NK-92 (cell line): ENCODE data around the gene IDE.
"Not testable (repeated sequence)": the region's sequence is repeated elsewhere in the genome, so short reads cannot be mapped to it uniquely, and the experiment has no call there.

Experiments used
- DNase-seq: peaks from one replicate; lab custom pipeline; 2025; ENCODE audit not compliant: unreplicated experiment; lab: John Stamatoyannopoulos, UW

The IDE gene

GRCh38 chr10:92573798-92574547, at the start of gene IDE:
Gene IDE (minus strand): TSS chr10:92574093. CDS start chr10:92574019, 74 bp downstream.
- no peak for DNase-seq

GRCh38 chr10:92619368-92619767, 45.5 kb upstream of the IDE start:
- DNase-seq = no peak

- DNase-seq = no peak
Observed at GRCh38 chr10:92615515-92615914, 41.6 kb upstream of the IDE start.

- DNase-seq = no peak
Observed at GRCh38 chr10:92604841-92605240, 30.9 kb upstream of the IDE start.

DNA sequence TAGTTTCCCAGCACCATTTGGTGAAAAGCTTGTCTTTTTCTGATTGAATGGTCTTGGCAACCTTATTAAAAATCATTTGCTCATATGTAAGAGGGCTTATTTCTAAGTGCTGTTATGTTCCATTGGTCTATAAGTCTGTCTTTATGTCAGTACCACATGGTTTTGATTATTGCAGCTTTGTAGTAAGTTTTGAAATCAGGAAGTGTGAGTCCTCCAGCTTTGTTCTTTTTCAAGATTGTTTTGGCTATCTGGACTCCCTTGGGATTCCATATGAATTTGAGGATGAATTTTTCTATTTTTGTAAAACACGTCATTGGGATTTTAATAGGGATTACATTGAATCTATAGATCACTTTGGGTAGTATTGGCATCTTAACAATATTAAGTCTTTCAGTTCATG, 24.4 kb upstream of the IDE start:
- DNase-seq = no peak

DNA sequence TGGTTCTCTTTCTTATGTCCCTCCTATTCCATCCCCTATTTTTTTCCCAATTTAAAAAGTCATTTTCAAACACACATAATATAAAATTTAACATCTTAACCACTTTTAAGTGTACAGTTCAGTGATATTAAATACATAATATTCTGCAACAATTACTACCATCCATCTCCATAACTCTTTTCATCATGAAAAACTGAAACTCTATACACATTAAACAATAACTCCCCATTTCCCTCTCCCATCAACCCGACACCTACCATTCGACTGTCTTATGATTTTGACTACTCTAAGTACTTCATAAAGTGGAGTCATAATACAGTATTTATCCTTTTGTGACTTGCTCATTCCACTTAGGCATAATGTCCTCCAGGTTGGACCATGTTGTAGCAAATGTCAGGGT, 21.6 kb upstream of the IDE start:
- no peak for DNase-seq

DNA sequence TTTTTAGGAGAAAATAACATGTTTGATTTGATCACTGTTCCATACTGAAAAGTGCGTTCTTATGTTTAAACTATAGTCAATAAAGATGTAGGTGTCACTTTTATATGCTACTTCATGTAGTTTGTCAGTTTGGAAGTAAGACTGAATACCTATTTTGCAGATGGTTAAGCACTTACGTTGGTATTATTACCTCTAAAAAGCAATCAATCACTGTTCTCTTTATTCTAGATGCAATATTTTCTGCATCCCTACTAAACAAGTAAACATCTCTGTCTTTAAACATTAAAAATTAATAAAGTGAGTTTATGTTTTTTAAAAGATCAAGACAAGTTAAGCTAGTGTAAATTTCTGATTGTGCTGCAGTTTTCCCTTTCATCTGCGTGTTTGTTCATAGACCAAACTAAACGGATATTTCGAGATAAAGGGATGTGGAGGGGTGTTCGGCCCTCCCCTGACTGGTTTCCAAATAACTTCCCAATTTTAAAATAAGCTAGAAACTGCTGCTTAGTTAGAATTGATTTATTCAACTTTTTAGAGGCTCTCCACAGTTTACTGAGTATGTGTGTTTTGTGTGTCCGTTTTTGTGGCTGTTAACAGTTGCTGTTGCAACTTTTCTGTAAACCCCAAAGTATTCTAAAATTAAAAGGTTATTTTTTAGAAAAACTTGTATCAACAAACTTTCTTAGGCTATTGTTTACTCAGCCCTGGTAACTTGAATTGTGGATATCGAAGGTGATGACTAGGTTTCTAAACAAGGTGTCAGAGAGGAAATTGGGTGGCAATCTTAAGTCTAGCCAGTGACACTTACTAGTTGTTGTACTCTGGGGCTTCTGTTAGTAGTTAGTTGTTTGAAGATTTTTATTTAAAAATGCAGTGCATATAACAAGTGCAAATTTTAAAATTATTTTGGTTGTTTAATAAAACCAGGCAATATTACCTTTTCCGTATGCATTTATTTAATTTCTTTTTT, 20.0 kb upstream of the IDE start:
- DNase-seq = no peak

- peak; percentile 37 for DNase-seq
Observed at GRCh38 chr10:92592761-92593618, 19.1 kb upstream of the IDE start, which contains the start of gene KIF11. Gene KIF11 (plus strand): TSS chr10:92593130. CDS start chr10:92593376, 246 bp downstream.

DNA sequence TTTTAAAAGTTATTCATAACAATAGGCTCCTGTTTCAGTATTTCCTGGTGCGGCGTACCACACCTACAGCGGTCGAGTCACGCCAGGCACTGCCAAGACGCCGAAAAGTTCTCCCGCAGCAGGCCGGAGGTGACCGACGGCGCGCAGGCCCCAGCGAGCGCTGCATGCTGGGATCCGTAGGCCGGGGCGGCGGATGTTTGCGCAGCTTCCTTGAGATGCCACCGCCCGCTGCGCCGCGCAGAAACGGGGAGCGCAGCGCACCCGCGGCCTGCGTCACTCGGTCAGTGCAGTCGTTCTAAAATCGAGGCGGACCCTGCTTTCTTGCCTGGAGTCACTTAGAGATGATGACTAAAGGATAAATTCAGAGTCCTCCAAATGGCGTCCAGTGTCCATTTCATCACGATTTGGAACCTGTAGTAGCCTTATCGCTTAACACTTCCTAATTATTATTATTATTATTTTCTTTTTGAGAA, 17.7 kb upstream of the IDE start:
- DNase-seq = peak; percentile 37

DNA sequence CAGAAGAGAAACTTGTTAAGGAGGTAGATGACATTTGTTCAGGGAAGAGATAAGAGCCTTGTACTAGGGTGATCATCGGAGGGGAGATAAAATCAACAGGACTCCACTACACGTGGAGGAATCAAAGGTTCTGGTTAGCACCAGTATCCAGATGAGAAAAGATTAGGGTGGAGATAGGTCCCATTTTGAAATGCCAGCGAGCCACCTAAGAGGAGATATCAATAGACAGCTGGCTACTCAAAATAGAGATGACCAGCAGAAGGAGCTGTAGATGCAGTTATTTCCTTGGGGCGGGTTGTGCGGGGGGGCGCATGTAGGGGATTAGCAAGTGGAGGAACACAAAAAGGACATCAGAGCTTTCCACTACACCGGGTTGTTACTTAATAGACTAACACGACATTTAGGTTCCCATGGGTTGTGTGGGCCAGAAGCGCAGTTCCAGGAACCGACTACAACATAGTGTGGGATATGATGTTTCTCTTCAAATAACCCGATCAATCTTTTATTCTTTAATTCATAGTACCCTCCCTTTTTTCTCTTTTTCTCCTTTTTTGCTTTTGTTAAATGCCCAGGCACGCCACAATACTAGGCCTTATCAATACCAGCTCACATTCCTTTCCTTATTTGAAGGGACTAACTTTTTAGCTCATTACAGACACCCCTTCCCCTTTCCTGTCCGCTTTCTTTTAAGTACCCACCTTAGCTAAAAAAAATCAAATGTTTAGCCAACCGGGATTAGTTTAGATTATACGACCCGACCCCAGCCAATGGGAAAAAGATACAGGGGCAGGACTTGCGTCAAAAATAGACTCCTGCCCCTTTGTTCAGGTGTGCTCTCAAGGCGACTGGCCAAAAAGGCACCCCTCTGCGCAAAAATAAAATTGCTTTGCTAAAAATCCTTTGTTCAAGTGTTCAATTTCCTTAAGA, 17.0 kb upstream of the IDE start:
- no peak for DNase-seq

DNA sequence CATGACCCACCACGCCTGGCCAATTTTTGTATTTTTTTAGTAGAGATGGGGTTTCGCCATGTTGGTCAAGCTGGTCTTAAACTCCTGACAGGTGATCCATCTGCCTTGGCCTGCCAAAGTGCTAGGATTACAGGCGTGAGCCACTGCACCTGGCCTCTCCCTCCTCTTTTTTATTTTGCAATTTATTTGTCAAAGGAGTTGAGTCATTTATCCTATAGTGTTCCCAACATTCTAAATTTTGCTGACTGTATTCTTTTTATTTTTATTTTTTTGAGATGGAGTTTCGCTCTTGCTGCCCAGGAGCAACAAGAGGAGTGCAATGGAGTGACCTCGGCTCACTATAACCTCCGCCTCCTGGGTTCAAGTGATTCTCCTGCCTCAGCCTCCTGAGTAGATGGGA, 8.5 kb upstream of the IDE start:
- DNase-seq = not testable (repeated sequence)

DNA sequence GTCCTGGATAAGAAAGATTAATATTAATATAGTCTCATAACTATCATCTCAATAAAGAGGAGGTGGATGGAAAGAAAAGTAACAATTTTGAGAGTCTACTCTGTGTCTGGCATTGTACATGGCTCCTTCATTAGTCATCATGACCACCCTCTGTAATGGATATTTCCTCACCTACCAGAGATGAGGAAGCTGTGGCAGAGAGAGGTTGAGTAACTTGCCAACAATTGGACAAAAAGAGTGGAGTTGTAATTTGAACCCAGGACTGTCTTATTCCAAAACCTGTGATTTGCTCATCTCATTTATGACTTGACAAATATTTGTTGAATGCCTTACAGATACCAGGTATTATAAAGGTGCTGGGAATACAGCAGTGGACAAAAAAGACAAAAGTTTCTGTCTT, 2.1 kb upstream of the IDE start:
- no peak for DNase-seq

DNA sequence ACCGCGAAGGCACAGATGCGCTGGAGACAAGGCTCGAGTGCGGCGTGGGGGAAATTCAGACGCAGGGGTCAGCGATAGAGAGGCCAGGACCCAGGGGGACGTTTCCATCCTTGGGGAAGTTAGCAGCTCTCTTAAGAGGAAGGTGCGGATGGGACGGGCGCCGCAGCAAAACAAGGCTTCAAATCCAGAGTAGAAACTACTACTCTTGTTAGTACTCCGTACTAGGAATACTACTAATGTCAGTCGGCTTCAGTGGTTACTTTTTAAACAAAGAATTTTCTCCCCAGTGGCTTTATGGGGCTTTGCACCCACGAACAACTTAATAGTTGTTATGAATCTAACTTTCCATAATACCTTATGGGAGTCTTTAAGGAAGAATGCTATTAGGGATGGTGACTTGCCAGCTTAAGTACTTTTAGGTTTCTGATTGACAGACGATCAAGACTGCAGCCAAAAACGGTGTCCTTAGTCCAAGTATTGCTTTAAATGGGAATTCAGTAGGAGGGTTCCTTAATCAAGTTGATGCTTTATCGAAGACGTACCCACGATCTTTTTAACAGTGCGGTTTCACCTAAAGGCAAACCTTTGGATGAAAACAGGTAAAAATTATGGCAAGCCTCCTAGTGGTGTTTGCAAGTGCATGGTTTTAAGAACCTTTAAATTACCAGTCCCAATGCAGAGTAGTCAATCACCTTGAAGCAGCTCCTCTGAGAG, 812 bp upstream of the IDE start:
- no peak for DNase-seq

DNA sequence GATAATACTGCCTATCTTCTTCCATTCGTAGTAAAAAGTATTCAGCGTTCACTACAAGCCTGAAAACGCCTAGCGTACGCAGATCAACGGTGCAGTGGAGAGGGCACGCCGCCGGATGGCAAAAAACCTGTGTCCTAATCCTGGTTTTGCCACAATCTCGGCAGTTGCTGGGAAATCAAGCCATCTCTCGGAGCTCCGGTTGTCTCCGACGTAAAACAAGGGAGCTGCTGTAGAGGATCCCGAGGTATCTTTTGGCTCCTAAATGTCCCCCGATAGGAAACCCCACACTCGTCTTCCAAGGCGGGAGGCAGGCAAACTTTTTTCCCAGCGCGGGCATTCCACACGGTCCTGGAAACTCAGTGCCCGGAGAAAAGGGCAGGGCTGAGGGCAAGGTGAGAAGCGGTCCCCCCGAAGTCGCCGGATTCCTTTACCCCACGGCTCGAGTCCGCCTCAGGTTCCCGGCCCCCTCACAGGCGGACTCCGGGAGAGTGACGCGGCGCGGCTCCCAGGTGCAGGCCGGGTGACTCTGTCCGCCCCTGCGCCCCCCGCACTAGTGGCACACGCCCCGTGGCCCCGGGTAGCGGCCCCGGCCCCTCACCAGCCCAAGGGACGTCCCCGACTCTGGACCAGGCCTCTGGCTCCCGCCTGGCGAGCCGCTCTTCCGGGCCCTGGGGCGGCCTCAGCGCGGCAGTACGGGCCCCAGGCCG, 649 bp downstream of the IDE start:
- no peak for DNase-seq

DNA sequence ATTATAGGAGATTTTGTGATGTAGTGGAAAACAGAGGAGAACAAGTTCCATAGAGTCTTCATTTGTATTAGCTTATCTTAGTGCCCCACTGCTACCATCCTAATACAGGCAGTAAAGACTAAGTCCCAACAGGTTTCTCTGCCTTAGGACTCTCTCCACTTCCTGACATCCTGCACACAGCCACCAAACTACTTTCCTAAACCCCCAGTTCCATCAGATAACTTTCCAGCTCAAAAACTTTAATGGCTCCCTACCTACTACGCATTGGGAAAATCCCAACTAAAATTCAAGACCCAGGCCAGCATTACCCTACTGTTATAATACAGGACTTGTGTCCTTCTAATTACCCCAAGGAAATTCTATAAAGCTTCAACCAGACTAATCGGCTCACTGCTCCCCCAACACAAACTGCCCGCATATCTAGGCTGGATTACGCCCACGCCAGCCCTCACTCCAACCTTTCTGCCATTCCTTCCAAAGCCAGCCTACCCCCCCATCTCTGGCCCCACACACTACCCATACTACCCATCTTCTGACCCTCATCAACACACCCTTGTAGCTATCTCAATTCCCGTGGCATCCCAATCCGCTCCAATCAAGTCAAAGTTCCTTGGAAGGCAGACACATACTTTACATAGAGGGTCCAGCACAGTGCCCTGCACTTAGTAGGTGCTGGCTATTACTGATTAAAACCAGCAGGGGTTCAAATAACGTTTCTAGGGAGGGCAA, 1.4 kb downstream of the IDE start:
- DNase-seq = no peak

GRCh38 chr10:92571649-92572048, 2.2 kb downstream of the IDE start:
- no peak for DNase-seq

DNA sequence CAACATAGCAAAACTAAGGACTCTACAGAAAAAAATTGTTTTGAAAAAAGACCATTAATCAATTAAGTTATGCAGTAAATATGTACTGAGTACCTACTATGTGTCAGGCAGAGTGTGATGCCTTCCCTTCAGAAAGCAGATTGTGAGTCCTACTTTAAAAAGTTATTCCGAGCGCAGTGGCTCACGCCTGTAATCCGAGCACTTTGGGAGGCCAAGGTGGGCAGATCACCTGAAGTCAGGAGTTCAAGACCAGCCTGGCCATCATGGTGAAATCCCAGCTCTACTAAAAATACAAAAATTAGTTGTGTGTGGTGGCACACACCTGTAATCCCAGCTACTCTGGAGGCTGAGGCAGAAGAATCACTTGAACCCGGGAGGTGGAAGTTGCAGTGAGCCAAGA, 4.2 kb downstream of the IDE start:
- DNase-seq = not testable (repeated sequence)

GRCh38 chr10:92569071-92569470, 4.8 kb downstream of the IDE start:
- DNase-seq = no peak
